B cell (primary cell): ENCODE results near the gene S1PR5. TPM values are rescaled to one million over a fixed set of nuclear protein-coding genes. Genes with fewer than 3 reads are reported as not detected.

Experiments
- ATAC-seq: fragments of 200-7000 bp; cut with Tn5 transposase; one replicate; pipeline ENCODE4 v1.10.0; 2021; ENCODE audit warnings: low read depth, mild to moderate bottlenecking, moderate number of reproducible peaks, moderate library complexity
- CTCF ChIA-PET: fragments of 350-600 bp; sonication (Branson Sonifier 250); formaldehyde crosslinking; loops from one replicate; lab custom pipeline; 2021; ENCODE audit warnings: antibody characterized with exemption, inconsistent platforms; lab: Charles Lee
- POLR2A ChIA-PET: fragments of 350-600 bp; sonication (Branson Sonifier 250); formaldehyde crosslinking; loops from one replicate; lab custom pipeline; 2021; ENCODE audit warnings: antibody characterized with exemption; lab: Charles Lee
- DNase-seq: peaks from one replicate; pipeline ENCODE4 v3.0.0; 2013
- H2AFZ ChIP-seq: 2 replicates; pipeline ENCODE4 v1.6.1; 2012; ENCODE audit warnings: mild to moderate bottlenecking, low read depth, low read length; ENCODE audit not compliant: insufficient read depth, poor library complexity, severe bottlenecking
- H3K27ac ChIP-seq, 2 donors: 1 replicate in 1 of 2; 2 replicates in 1 of 2; pipeline ENCODE4 v1.5.1; 2012 to 2013; ENCODE audit warnings: low read length in 2 of 2, mild to moderate bottlenecking in 2 of 2, moderate library complexity in 1 of 2
- H3K27me3 ChIP-seq, 4 experiments: fragments of 200-600 bp in 1 of 4; sonication (generic) in 1 of 4; replicated peaks in 1 of 4; 1 replicate in 2 of 4; 2 replicates in 2 of 4; pipeline versions ENCODE4 v1.6.1 to v1.7.0; 2013 to 2016; ENCODE audit warnings: low read length in 3 of 4, mild to moderate bottlenecking in 2 of 4, mixed read lengths in 1 of 4, moderate library complexity in 1 of 4; ENCODE audit not compliant: insufficient read depth in 4 of 4, control insufficient read depth in 3 of 4; ENCODE audit errors: control extremely low read depth in 1 of 4
- H3K36me3 ChIP-seq, 2 experiments: replicated peaks in 1 of 2; 1 replicate in 1 of 2; 2 replicates in 1 of 2; pipeline versions ENCODE4 v1.6.1 to v1.7.1; 2013; ENCODE audit warnings: low read length in 1 of 2; ENCODE audit not compliant: insufficient read depth in 2 of 2, control insufficient read depth in 1 of 2; ENCODE audit errors: control extremely low read depth in 1 of 2, extremely low read depth in 1 of 2
- H3K4me1 ChIP-seq, 2 donors: fragments of 200-600 bp in 1 of 2; sonication (generic) in 1 of 2; 1 replicate in 1 of 2; 2 replicates in 1 of 2; pipeline versions ENCODE4 v1.5.1 to v1.6.1; 2013 to 2017; ENCODE audit warnings: low read length in 2 of 2; ENCODE audit not compliant: control insufficient read depth in 2 of 2, insufficient read depth in 2 of 2
- H3K4me2 ChIP-seq: replicated peaks from 2 replicates; pipeline ENCODE3; 2012; ENCODE audit warnings: mild to moderate bottlenecking, low read depth, low read length; ENCODE audit not compliant: poor library complexity, severe bottlenecking
- H3K4me3 ChIP-seq, 5 experiments: fragments of 200-600 bp in 1 of 5; sonication (generic) in 1 of 5; 1 replicate in 3 of 5; 2 replicates in 2 of 5; pipeline versions ENCODE4 v1.5.1 to v1.7.0; 2011 to 2016; ENCODE audit warnings: low read length in 4 of 5, mild to moderate bottlenecking in 4 of 5, low read depth in 2 of 5, control low read depth in 1 of 5, moderate library complexity in 1 of 5; ENCODE audit not compliant: insufficient read depth in 1 of 5; ENCODE audit errors: control extremely low read depth in 1 of 5, extremely low read depth in 1 of 5
- H3K79me2 ChIP-seq: fragments of 200-600 bp; sonication (generic); one replicate; pipeline ENCODE4 v1.6.0; 2016; ENCODE audit warnings: low read length; ENCODE audit not compliant: control insufficient read depth, insufficient read depth
- H3K9ac ChIP-seq: fragments of 200-600 bp; sonication (generic); 2 replicates; pipeline ENCODE4 v1.6.1; 2017; ENCODE audit warnings: mild to moderate bottlenecking, low read length, moderate library complexity
- H3K9me3 ChIP-seq, 3 donors: one replicate each; pipeline versions ENCODE4 v1.6.1 to v1.7.1; 2013; ENCODE audit warnings: low read length in 2 of 3; ENCODE audit not compliant: control insufficient read depth in 2 of 3, insufficient read depth in 1 of 3; ENCODE audit errors: control extremely low read depth in 1 of 3
- H4K20me1 ChIP-seq: 2 replicates; pipeline ENCODE4 v1.6.0; 2012; ENCODE audit warnings: mild to moderate bottlenecking, low read length; ENCODE audit not compliant: insufficient read depth, control insufficient read depth, poor library complexity, severe bottlenecking
- H3K27ac Mint-ChIP-seq: one replicate; pipeline ENCODE4 v1.8.0; 2021; ENCODE audit warnings: mixed read lengths
- H3K27me3 Mint-ChIP-seq: one replicate; pipeline ENCODE4 v1.8.0; 2021; ENCODE audit warnings: mixed read lengths
- H3K4me1 Mint-ChIP-seq: one replicate; pipeline ENCODE4 v1.8.0; 2021; ENCODE audit warnings: mixed read lengths
- H3K4me3 Mint-ChIP-seq: one replicate; pipeline ENCODE4 v1.8.0; 2021; ENCODE audit warnings: mixed read lengths
- H3K9me3 Mint-ChIP-seq: one replicate; pipeline ENCODE4 v1.8.0; 2022; ENCODE audit warnings: mixed read lengths; ENCODE audit not compliant: insufficient read depth
- CTCF ChIP-seq: fragments of 200-600 bp; IDR thresholded peaks from one replicate; pipeline ENCODE4 v1.8.0; 2022; ENCODE audit warnings: antibody characterized with exemption, mild to moderate bottlenecking
- EZH2 ChIP-seq: IDR thresholded peaks from 2 replicates; pipeline ENCODE4 v1.6.1; 2012; ENCODE audit warnings: borderline replicate concordance, low read depth, mild to moderate bottlenecking, moderate library complexity, low read length; ENCODE audit not compliant: insufficient read depth, poor library complexity, severe bottlenecking
- WGBS: methylation state at CpG from one replicate; pipeline ENCODE4 v1.1.5; 2013; ENCODE audit warnings: missing lambda C conversion rate; ENCODE audit not compliant: insufficient coverage; 5-methylcytosine and 5-hydroxymethylcytosine counted together
- intact Hi-C: fragments of 100-400 bp; cut with micrococcal nuclease; formaldehyde crosslinking; loops from one replicate; pipeline ENCODE4 v1.10.0; 2022
- polyA plus RNA-seq: library from polyadenylated mRNA; depleted of rRNA; stranded (reverse); fragments of >200 nt; gene quantifications from 2 replicates; pipeline ENCODE4 v1.2.3, GENCODE V29; 2012
- total RNA-seq, 2 donors: library from RNA; stranded (reverse); fragments of 120-200 nt in 1 of 2; gene quantifications; 1 replicate in 1 of 2; 2 replicates in 1 of 2; pipeline versions ENCODE4 v1.2.3 to v1.2.4, GENCODE V29; 2013 to 2022

The S1PR5 gene
- total and polyA plus RNA-seq, 2 donors (not counting 1 experiment from before 2014, with no cell fraction given) = 0.27 to 0.67 TPM

- WGBS = 9% methylated on average over 33 of the region's 33 CpGs
- H4K20me1 ChIP-seq = no peaks in the 10 kb centered on the region
- H3K36me3 ChIP-seq = no peaks in the 10 kb centered on the region
- H3K9ac ChIP-seq = peak overlapping the region; percentile 14
- Mint-ChIP-seq H3K4me3 (peak overlapping the region; percentile 40), H3K9me3 (no peaks in the 10 kb centered on the region), H3K27ac (no peak overlapping the region), H3K4me1 (peaks cover 31% of the 10 kb centered on the region), H3K27me3 (peaks cover 43% of the 10 kb centered on the region)
- H3K27me3 ChIP-seq = peaks cover 2 to 74% (median 35%) of the 10 kb centered on the region in 4 experiments
- no peak overlapping the region for H3K4me3 ChIP-seq
- H2AFZ ChIP-seq = peak overlapping the region; percentile 30
- peak overlapping the region; percentile 55 for H3K4me2 ChIP-seq
- ChIA-PET POLR2A (interaction anchor here (0.7 kb wide), 1 partner anchor 318 kb away, joined by 13 read pairs; the partner anchor contains the start of gene TMED1), CTCF (interaction anchor here (1.7 kb wide), 1 partner anchor 23 kb away, joined by 4 read pairs; no protein-coding TSS in a partner anchor)
- ATAC-seq (peak; percentile 17), DNase-seq (peak; percentile 41)
- no peak overlapping the region for H3K27ac ChIP-seq
- intact Hi-C loops = no loop called here
- peaks cover 34 to 38% of the 10 kb centered on the region in 2 donors for H3K4me1 ChIP-seq
- H3K9me3 ChIP-seq = peaks cover 0 to 13% (median 0%) of the 10 kb centered on the region in 3 donors
- no peaks in the 10 kb centered on the region for H3K79me2 ChIP-seq
- TF ChIP-seq CTCF = no peak
- no peak for TF ChIP-seq EZH2
Measured at GRCh38 chr19:10518444-10519361, 1.5 kb upstream of the S1PR5 start.
